ENCODE results near the gene CDX1. TPM values are rescaled to one million over a fixed set of nuclear protein-coding genes. Genes with fewer than 3 reads are reported as not detected.

Gene CDX1
- total RNA-seq, 1 experiment from 2014 or later: not detected

DNA sequence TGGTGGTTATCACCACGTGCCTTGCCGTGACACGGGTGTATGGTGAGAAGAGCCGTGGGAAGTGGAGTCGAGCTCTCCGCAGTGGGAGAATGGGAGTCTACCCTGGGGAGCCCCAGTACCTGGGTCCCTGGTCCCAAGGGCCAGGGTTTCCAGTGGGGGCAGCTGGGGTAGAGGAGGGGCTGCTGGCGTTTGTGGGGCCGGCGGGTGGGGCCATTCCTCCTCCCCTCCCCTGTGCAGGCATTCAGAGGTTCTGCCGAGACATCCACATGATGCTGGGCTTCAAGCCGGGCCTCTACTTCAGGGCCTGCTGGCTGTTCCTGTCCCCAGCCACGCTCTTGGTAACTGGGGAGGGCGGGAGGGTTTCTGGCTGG, 38.0 kb downstream of the CDX1 start:
- TF ChIP-seq, protein P1, sequence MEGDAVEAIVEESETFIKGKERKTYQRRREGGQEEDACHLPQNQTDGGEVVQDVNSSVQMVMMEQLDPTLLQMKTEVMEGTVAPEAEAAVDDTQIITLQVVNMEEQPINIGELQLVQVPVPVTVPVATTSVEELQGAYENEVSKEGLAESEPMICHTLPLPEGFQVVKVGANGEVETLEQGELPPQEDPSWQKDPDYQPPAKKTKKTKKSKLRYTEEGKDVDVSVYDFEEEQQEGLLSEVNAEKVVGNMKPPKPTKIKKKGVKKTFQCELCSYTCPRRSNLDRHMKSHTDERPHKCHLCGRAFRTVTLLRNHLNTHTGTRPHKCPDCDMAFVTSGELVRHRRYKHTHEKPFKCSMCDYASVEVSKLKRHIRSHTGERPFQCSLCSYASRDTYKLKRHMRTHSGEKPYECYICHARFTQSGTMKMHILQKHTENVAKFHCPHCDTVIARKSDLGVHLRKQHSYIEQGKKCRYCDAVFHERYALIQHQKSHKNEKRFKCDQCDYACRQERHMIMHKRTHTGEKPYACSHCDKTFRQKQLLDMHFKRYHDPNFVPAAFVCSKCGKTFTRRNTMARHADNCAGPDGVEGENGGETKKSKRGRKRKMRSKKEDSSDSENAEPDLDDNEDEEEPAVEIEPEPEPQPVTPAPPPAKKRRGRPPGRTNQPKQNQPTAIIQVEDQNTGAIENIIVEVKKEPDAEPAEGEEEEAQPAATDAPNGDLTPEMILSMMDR (IDR thresholded peaks at IDR 0.05; ENCODE audit: unreplicated experiment): no peak
- no TSS peak for BruUV-seq (replicated peaks)
- H3K4me1 Mint-ChIP-seq (ENCODE audit: insufficient read depth, unreplicated experiment): peaks cover 13% of the 10 kb centered on the region
- ChIA-PET POLR2A (interaction anchor here (0.7 kb wide), 1 partner anchor 9 kb away, joined by 3 read pairs; no protein-coding TSS in a partner anchor), CTCF (interaction anchor here (0.9 kb wide), 1 partner anchor 38 kb away, joined by 6 read pairs; no protein-coding TSS in a partner anchor)
- H3K27me3 Mint-ChIP-seq (ENCODE audit: insufficient read depth, unreplicated experiment): peaks cover 26% of the 10 kb centered on the region
- H3K4me3 Mint-ChIP-seq (ENCODE audit: unreplicated experiment): no peak overlapping the region
- no peaks in the 10 kb centered on the region for H3K36me3 Mint-ChIP-seq (ENCODE audit: insufficient read depth, unreplicated experiment)
- DNase-seq (ENCODE audit: unreplicated experiment): no peak
- H3K27ac Mint-ChIP-seq (ENCODE audit: low read depth, unreplicated experiment): no peak overlapping the region
- intact Hi-C loops (cut with micrococcal nuclease): no loop called here
- H3K9me3 Mint-ChIP-seq (ENCODE audit: unreplicated experiment): no peaks in the 10 kb centered on the region

DNA sequence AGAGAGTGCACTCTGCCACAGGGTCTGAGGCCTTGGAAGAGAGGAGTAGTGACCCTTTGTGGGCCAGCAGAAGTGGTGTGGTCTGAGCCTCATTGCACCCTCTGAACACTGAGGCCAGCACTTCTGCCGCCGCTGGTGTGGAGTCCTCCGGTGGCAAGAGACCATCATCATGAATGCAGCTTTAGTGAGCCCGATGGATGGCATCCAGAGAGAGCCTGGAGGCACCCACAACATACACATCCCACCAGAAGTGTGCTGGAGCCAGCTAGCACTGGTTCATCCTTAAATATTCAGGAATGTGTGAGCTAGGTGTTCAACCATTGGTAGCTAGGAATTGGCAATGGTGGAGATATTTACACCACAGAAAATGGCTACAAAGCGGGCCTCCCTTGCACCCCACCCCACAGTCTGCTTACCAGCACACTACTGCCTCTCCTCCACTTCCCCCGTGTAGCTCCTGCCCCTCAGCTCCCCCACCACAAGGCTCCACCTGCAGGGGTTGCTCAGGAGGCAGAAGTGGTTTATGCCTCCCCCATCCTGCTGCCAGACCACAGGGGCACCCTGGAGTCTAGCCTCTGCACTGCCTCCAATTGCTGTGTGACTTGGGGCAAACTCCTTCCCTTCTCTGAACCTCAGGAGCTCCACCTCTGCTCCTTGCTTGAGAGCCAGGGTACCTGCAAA, 39.7 kb downstream of the CDX1 start:
- no TSS peak for BruUV-seq (replicated peaks)
- ChIA-PET CTCF (interaction anchor here (0.6 to 2.6 kb wide), 10 partner anchors 10 to 241 kb away, joined by 3 to 16 read pairs (median 4); no protein-coding TSS in a partner anchor), POLR2A (interaction anchor here (0.6 to 1.3 kb wide), 7 partner anchors 24 to 489 kb away, joined by 3 to 4 read pairs (median 3); no protein-coding TSS in a partner anchor)
- no peak overlapping the region for H3K4me3 Mint-ChIP-seq (ENCODE audit: unreplicated experiment)
- H3K27ac Mint-ChIP-seq (ENCODE audit: low read depth, unreplicated experiment): no peak overlapping the region
- peaks cover 13% of the 10 kb centered on the region for H3K4me1 Mint-ChIP-seq (ENCODE audit: insufficient read depth, unreplicated experiment)
- no peaks in the 10 kb centered on the region for H3K36me3 Mint-ChIP-seq (ENCODE audit: insufficient read depth, unreplicated experiment)
- intact Hi-C loops (cut with micrococcal nuclease): no loop called here
- no peak for DNase-seq (ENCODE audit: unreplicated experiment)
- no peaks in the 10 kb centered on the region for H3K9me3 Mint-ChIP-seq (ENCODE audit: unreplicated experiment)
- TF ChIP-seq, protein P1 (IDR thresholded peaks at IDR 0.05; ENCODE audit: unreplicated experiment): no peak
- H3K27me3 Mint-ChIP-seq (ENCODE audit: insufficient read depth, unreplicated experiment): peaks cover 10% of the 10 kb centered on the region

DNA sequence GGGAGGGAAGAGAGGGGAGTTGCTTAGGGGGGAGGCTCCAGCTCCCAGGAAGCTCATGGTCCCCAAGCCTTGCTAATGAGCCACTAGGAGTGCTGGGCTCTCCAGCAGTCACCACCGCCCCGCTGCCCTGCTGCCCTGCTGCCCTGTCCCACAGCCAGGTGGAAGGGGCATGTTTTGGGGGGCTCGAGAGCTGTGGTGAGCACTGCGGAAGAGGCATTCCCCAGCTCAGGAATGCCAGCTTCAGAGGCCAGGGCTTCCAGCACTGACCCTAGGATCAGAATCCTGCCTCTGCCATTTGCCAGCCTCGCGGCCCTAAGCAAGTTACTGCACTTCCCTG, 40.2 kb downstream of the CDX1 start:
- POLR2A ChIA-PET: interaction anchor here (0.6 to 1.3 kb wide), 6 partner anchors 25 to 489 kb away, joined by 3 read pairs; no protein-coding TSS in a partner anchor
- H3K9me3 Mint-ChIP-seq (ENCODE audit: unreplicated experiment): no peaks in the 10 kb centered on the region
- H3K4me1 Mint-ChIP-seq (ENCODE audit: insufficient read depth, unreplicated experiment): peaks cover 13% of the 10 kb centered on the region
- H3K4me3 Mint-ChIP-seq (ENCODE audit: unreplicated experiment): no peak overlapping the region
- no peaks in the 10 kb centered on the region for H3K36me3 Mint-ChIP-seq (ENCODE audit: insufficient read depth, unreplicated experiment)
- no peak for DNase-seq (ENCODE audit: unreplicated experiment)
- TF ChIP-seq, protein P1 (IDR thresholded peaks at IDR 0.05; ENCODE audit: unreplicated experiment): no peak
- H3K27me3 Mint-ChIP-seq (ENCODE audit: insufficient read depth, unreplicated experiment): peaks cover 9% of the 10 kb centered on the region
- CTCF ChIA-PET: interaction anchor here (0.6 to 2.6 kb wide), 8 partner anchors 9 to 242 kb away, joined by 3 to 16 read pairs (median 4); no protein-coding TSS in a partner anchor
- no TSS peak for BruUV-seq (replicated peaks)
- H3K27ac Mint-ChIP-seq (ENCODE audit: low read depth, unreplicated experiment): no peak overlapping the region
- intact Hi-C loops (cut with micrococcal nuclease): no loop called here

DNA sequence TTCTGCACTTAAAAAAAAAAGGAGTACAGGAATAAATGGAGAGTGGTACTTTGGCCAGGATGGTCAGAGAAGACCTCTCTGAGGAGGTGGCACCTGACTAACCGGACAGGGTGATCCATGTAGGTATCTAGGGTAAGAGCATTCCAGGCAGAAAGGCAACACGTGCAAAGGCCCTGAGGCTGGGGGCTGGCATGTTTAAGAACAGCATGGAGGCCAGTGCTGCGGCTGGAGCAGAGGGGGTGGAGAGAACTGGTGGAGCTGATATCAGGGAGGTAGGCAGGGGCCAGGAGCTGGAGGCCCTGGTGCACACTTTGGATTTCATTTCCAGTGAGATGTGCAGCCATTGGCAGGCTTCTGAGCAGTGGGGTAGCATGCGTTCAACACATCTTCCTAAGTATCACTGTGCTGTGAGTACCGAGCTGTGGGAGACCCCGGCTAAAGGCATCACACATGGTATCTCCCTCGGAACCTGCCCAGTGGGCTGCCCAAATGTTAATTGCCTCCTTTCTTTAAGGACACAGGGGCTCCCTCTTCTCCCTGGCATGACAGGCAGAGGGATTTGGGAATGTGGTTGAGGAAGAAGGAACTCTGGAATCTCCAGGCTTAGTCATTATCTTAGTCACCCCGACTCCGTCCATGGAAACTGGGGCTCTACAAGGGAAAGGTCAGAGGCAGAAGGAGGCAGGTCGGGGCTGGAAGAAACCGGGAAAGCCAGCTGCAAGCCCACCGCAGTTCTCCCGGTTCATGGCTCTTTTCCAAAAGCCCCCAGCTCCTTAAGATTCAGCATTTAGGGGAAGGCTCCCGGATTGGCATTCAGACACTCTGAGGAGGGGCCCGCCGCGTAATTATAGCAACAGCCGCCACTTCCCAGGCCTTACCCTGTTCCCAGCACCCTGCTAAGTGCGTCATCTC, 41.9 kb downstream of the CDX1 start:
- DNase-seq (ENCODE audit: unreplicated experiment): peak; percentile 80
- TF ChIP-seq, protein P1 (IDR thresholded peaks at IDR 0.05; ENCODE audit: unreplicated experiment): no peak
- Mint-ChIP-seq H3K4me1 (ENCODE audit: insufficient read depth, unreplicated experiment) (peaks cover 13% of the 10 kb centered on the region), H3K9me3 (ENCODE audit: unreplicated experiment) (no peaks in the 10 kb centered on the region), H3K4me3 (ENCODE audit: unreplicated experiment) (no peak overlapping the region), H3K27me3 (ENCODE audit: insufficient read depth, unreplicated experiment) (no peaks in the 10 kb centered on the region), H3K27ac (ENCODE audit: low read depth, unreplicated experiment) (peak overlapping the region; percentile 63), H3K36me3 (ENCODE audit: insufficient read depth, unreplicated experiment) (no peaks in the 10 kb centered on the region)
- CTCF ChIA-PET: interaction anchor here (0.9 to 2.6 kb wide), 5 partner anchors 11 to 142 kb away, joined by 3 to 16 read pairs (median 4); no protein-coding TSS in a partner anchor
- intact Hi-C loops (cut with micrococcal nuclease): no loop called here
- no TSS peak for BruUV-seq (replicated peaks)
- POLR2A ChIA-PET: interaction anchor here (1.1 kb wide), 1 partner anchor 111 kb away, joined by 3 read pairs; no protein-coding TSS in a partner anchor

Data from MCF 10A (cell line).